Vagina (tissue), 2 donors: ENCODE measurements around the gene OR7C1. TPM values are rescaled to one million over a fixed set of nuclear protein-coding genes. Genes with fewer than 3 reads are reported as not detected.

ENCODE experiments used
- DNase-seq, 2 donors: peaks; one replicate each; pipeline ENCODE4 v3.0.0-alpha.2; 2017; ENCODE audit errors: extremely low spot score in 2 of 2
- H3K27ac ChIP-seq: fragments of 200-600 bp; sonication (generic); one replicate; pipeline ENCODE4 v1.5.1; 2019
- H3K27me3 ChIP-seq: fragments of 200-600 bp; sonication (generic); one replicate; pipeline ENCODE4 v1.5.1; 2019
- H3K36me3 ChIP-seq, 2 donors: fragments of 200-600 bp; sonication (generic); one replicate each; pipeline ENCODE4 v1.5.1; 2017 to 2019
- H3K4me1 ChIP-seq: fragments of 200-600 bp; sonication (generic); one replicate; pipeline ENCODE4 v1.5.1; 2019
- H3K4me3 ChIP-seq, 2 donors: fragments of 200-600 bp; sonication (generic); 1 replicate in 1 of 2; 2 replicates in 1 of 2; pipeline ENCODE4 v1.5.1; 2016 to 2019
- H3K9me3 ChIP-seq: fragments of 200-600 bp; sonication (generic); one replicate; pipeline ENCODE4 v1.5.1; 2019
- POLR2A ChIP-seq, 2 donors: fragments of 450-650 bp; IDR thresholded peaks; one replicate each; pipeline ENCODE4 v1.6.1; 2017; ENCODE audit warnings: antibody characterized with exemption in 2 of 2, mild to moderate bottlenecking in 2 of 2, moderate library complexity in 2 of 2
- POLR2AphosphoS5 ChIP-seq, 2 donors: sonication (generic); formaldehyde crosslinking; IDR thresholded peaks; one replicate each; pipeline ENCODE4 v1.9.0; 2017; ENCODE audit warnings: antibody characterized with exemption in 2 of 2, mild to moderate bottlenecking in 2 of 2, low read depth in 1 of 2; ENCODE audit not compliant: insufficient read depth in 1 of 2
- intact Hi-C: fragments of 100-400 bp; cut with DNase I; formaldehyde crosslinking; loops from one replicate; pipeline ENCODE4 v1.15.1; 2023
- small RNA-seq: library from RNA; depleted of rRNA; stranded (forward); fragments of <200 nt; gene quantifications from one replicate; pipeline ENCODE3, GENCODE V24; 2016
- total RNA-seq: library from RNA; depleted of rRNA; stranded (reverse); fragments of >200 nt; gene quantifications from one replicate; pipeline ENCODE4 v1.2.3, GENCODE V29; 2016
- TF ChIP-seq, protein P1 (sequence below), 3 experiments: fragments of 450-650 bp in 2 of 3; fragments of 200-600 bp in 1 of 3; sonication (generic) in 1 of 3; IDR thresholded peaks; one replicate each; pipeline ENCODE4 v1.5.1; 2017 to 2019; ENCODE audit warnings: antibody characterized with exemption in 3 of 3, mild to moderate bottlenecking in 2 of 3, moderate library complexity in 2 of 3

Gene OR7C1
- total RNA-seq, 1 donor from 2014 or later, result 0.74 TPM

DNA sequence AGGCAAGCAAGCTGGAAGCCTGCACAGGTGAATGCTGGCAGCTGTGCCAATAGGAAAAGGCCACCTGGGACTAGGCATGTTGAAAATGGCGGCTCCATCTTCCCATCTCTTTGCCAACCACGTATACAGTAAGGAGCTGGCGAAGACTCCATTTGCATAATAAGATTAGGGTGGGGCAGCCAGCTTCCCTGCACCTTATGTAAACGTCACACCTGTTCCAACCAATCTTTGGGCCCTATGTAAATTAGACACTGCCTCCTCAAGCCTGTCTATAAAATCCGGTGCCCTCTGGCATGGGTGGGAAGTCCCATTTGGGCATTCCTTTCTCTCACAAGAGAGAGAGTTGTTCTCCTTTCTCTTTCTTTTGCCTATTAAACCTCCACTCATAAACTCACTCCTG, 73.4 kb downstream of the OR7C1 start:
- no peak overlapping the region for H3K4me3 ChIP-seq
- H3K9me3 ChIP-seq, result no peaks in the 10 kb centered on the region
- H3K27me3 ChIP-seq, result no peaks in the 10 kb centered on the region
- TF ChIP-seq POLR2AphosphoS5 (IDR thresholded peaks at IDR 0.05; ENCODE audit: insufficient read depth in 1 of 2, low read depth in 1 of 2) (no peak), POLR2A (IDR thresholded peaks at IDR 0.05) (no peak)
- TF ChIP-seq, protein P1, sequence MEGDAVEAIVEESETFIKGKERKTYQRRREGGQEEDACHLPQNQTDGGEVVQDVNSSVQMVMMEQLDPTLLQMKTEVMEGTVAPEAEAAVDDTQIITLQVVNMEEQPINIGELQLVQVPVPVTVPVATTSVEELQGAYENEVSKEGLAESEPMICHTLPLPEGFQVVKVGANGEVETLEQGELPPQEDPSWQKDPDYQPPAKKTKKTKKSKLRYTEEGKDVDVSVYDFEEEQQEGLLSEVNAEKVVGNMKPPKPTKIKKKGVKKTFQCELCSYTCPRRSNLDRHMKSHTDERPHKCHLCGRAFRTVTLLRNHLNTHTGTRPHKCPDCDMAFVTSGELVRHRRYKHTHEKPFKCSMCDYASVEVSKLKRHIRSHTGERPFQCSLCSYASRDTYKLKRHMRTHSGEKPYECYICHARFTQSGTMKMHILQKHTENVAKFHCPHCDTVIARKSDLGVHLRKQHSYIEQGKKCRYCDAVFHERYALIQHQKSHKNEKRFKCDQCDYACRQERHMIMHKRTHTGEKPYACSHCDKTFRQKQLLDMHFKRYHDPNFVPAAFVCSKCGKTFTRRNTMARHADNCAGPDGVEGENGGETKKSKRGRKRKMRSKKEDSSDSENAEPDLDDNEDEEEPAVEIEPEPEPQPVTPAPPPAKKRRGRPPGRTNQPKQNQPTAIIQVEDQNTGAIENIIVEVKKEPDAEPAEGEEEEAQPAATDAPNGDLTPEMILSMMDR (IDR thresholded peaks at IDR 0.05), result no peak
- no peak overlapping the region for H3K27ac ChIP-seq
- DNase-seq, result no peak
- H3K36me3 ChIP-seq, result no peaks in the 10 kb centered on the region
- H3K4me1 ChIP-seq, result no peaks in the 10 kb centered on the region
- intact Hi-C loops, result no loop called here

DNA sequence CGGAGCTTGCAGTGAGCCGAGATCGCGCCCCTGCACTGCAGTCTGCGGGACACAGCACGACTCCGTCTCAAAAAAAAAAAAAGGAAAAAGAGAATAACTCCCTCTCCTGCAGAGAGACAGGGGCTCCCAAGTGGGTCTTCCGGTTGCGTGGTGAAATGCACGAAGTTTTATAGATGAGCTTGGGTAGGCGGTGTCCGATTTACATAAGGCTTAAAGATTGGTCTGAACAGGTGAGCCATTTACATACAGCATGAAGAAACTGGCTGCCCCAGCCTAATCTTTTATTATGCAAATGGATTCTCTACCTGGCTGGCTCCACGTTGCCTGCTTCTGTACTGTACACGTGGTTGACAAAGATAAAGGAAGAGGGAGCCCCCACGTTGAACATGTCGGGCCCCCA, 76.2 kb downstream of the OR7C1 start:
- H3K4me3 ChIP-seq, result no peak overlapping the region
- no peak for DNase-seq
- H3K36me3 ChIP-seq, result no peaks in the 10 kb centered on the region
- intact Hi-C loops, result no loop called here
- no peak overlapping the region for H3K27ac ChIP-seq
- H3K27me3 ChIP-seq, result no peaks in the 10 kb centered on the region
- H3K9me3 ChIP-seq, result no peaks in the 10 kb centered on the region
- TF ChIP-seq, protein P1 (IDR thresholded peaks at IDR 0.05), result no peak
- H3K4me1 ChIP-seq, result no peaks in the 10 kb centered on the region

DNA sequence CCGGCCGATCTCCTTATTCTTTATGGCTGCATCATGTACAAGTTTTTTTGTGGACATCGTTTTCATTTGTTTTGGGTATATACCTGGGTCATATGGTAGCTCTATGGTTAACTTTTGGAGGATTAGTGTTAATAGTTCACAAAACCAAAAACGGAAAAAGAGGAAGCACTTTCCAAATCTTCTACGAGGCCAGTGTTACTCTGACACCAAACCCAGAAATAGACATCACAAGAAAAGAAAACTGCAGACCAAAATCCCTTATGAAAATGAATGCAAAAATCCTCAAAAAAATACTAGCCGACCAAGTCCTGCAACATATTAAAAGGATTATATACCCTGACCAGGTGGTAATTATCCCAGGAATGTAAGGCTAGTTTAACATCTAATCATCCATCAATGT, 86.4 kb downstream of the OR7C1 start:
- Histone ChIP-seq H3K9me3 (no peaks in the 10 kb centered on the region), H3K4me1 (no peaks in the 10 kb centered on the region), H3K4me3 (no peak overlapping the region), H3K27me3 (no peaks in the 10 kb centered on the region), H3K27ac (no peak overlapping the region), H3K36me3 (no peaks in the 10 kb centered on the region)
- intact Hi-C loops, result no loop called here
- DNase-seq, result no peak
- TF ChIP-seq, protein P1 (IDR thresholded peaks at IDR 0.05), result no peak
- no peak for TF ChIP-seq POLR2AphosphoS5 (IDR thresholded peaks at IDR 0.05; ENCODE audit: insufficient read depth in 1 of 2, low read depth in 1 of 2)
- no peak for TF ChIP-seq POLR2A (IDR thresholded peaks at IDR 0.05)

Small RNA genes lying within 50 kb of the gene (small RNA-seq; reads per million reads assigned to genes)
- gene AC005255.1, result not detected

Other genes with a start within 250 kb of the OR7C1 start
- gene ADGRE3, start 160.3 kb downstream of the OR7C1 start, total RNA-seq, result not detected
- gene ZNF333, start 145.1 kb downstream of the OR7C1 start, total RNA-seq, result 19.9 TPM
- 4.9 TPM for gene ADGRE2, start 56.6 kb downstream of the OR7C1 start, total RNA-seq
- gene OR7A5, start within 50 bp of the OR7C1 start, total RNA-seq, result 0.74 TPM
- gene OR7A10, start 13.7 kb upstream of the OR7C1 start, total RNA-seq, result not detected
- not detected for gene OR7A17, start 50.9 kb upstream of the OR7C1 start, total RNA-seq
- not detected for gene OR7C2, start 106.3 kb upstream of the OR7C1 start, total RNA-seq
- not detected for gene SLC1A6, start 144.7 kb upstream of the OR7C1 start, total RNA-seq
- 34.6 TPM for gene CASP14, start 214.3 kb upstream of the OR7C1 start, total RNA-seq
- not detected for gene OR1I1, start 247.0 kb upstream of the OR7C1 start, total RNA-seq